ENCODE data around the gene FAM107A.

FAM107A gene

GRCh38 chr3:58551636-58552180, 25.5 kb downstream of the FAM107A start:
- Histone ChIP-seq H3K9me3 (ENCODE audit: control insufficient read depth, low read depth, low read length) (no peaks in the 10 kb centered on the region), H3K27me3 (ENCODE audit: control insufficient read depth, insufficient read depth, low read length) (no peaks in the 10 kb centered on the region), H3K9ac (ENCODE audit: low read length) (no peak overlapping the region), H3K27ac (ENCODE audit: low read length) (no peak overlapping the region), H3K36me3 (ENCODE audit: control insufficient read depth, low read depth, low read length) (no peaks in the 10 kb centered on the region), H3K4me3 (ENCODE audit: low read length) (no peak overlapping the region), H3K4me1 (ENCODE audit: control insufficient read depth, low read depth, low read length) (no peaks in the 10 kb centered on the region)

- Histone ChIP-seq H3K27me3 (ENCODE audit: control insufficient read depth, insufficient read depth, low read length) (no peaks in the 10 kb centered on the region), H3K9me3 (ENCODE audit: control insufficient read depth, low read depth, low read length) (no peaks in the 10 kb centered on the region), H3K36me3 (ENCODE audit: control insufficient read depth, low read depth, low read length) (no peaks in the 10 kb centered on the region), H3K4me3 (ENCODE audit: low read length) (no peak overlapping the region), H3K4me1 (ENCODE audit: control insufficient read depth, low read depth, low read length) (no peaks in the 10 kb centered on the region), H3K27ac (ENCODE audit: low read length) (no peak overlapping the region), H3K9ac (ENCODE audit: low read length) (no peak overlapping the region)
Measured at GRCh38 chr3:58544541-58544940, 32.6 kb downstream of the FAM107A start.

- Histone ChIP-seq H3K36me3 (ENCODE audit: control insufficient read depth, low read depth, low read length) (no peaks in the 10 kb centered on the region), H3K4me1 (ENCODE audit: control insufficient read depth, low read depth, low read length) (no peaks in the 10 kb centered on the region), H3K9me3 (ENCODE audit: control insufficient read depth, low read depth, low read length) (no peaks in the 10 kb centered on the region), H3K4me3 (ENCODE audit: low read length) (no peak overlapping the region), H3K9ac (ENCODE audit: low read length) (no peak overlapping the region), H3K27ac (ENCODE audit: low read length) (no peak overlapping the region), H3K27me3 (ENCODE audit: control insufficient read depth, insufficient read depth, low read length) (no peaks in the 10 kb centered on the region)
Measured at GRCh38 chr3:58540176-58540858, 36.9 kb downstream of the FAM107A start.

- Histone ChIP-seq H3K9me3 (ENCODE audit: control insufficient read depth, low read depth, low read length) (no peaks in the 10 kb centered on the region), H3K27me3 (ENCODE audit: control insufficient read depth, insufficient read depth, low read length) (no peaks in the 10 kb centered on the region), H3K4me1 (ENCODE audit: control insufficient read depth, low read depth, low read length) (no peaks in the 10 kb centered on the region), H3K9ac (ENCODE audit: low read length) (no peak overlapping the region), H3K36me3 (ENCODE audit: control insufficient read depth, low read depth, low read length) (no peaks in the 10 kb centered on the region), H3K27ac (ENCODE audit: low read length) (no peak overlapping the region), H3K4me3 (ENCODE audit: low read length) (no peak overlapping the region)
Measured at GRCh38 chr3:58539626-58540025, 37.6 kb downstream of the FAM107A start.

GRCh38 chr3:58537412-58538301, 39.5 kb downstream of the FAM107A start:
- H3K27ac ChIP-seq (ENCODE audit: low read length): no peak overlapping the region
- no peak overlapping the region for H3K9ac ChIP-seq (ENCODE audit: low read length)
- H3K9me3 ChIP-seq (ENCODE audit: control insufficient read depth, low read depth, low read length): no peaks in the 10 kb centered on the region
- no peaks in the 10 kb centered on the region for H3K27me3 ChIP-seq (ENCODE audit: control insufficient read depth, insufficient read depth, low read length)
- no peaks in the 10 kb centered on the region for H3K36me3 ChIP-seq (ENCODE audit: control insufficient read depth, low read depth, low read length)
- no peak overlapping the region for H3K4me3 ChIP-seq (ENCODE audit: low read length)
- peaks cover 5% of the 10 kb centered on the region for H3K4me1 ChIP-seq (ENCODE audit: control insufficient read depth, low read depth, low read length)

- no peaks in the 10 kb centered on the region for H3K9me3 ChIP-seq (ENCODE audit: control insufficient read depth, low read depth, low read length)
- H3K4me3 ChIP-seq (ENCODE audit: low read length): no peak within 1 kb of the TSS
- H3K4me1 ChIP-seq (ENCODE audit: control insufficient read depth, low read depth, low read length): peaks cover 5% of the 10 kb centered on the region
- no peak within 1 kb of the TSS for H3K27ac ChIP-seq (ENCODE audit: low read length)
- no peaks in the 10 kb centered on the region for H3K36me3 ChIP-seq (ENCODE audit: control insufficient read depth, low read depth, low read length)
- H3K27me3 ChIP-seq (ENCODE audit: control insufficient read depth, insufficient read depth, low read length): no peaks in the 10 kb centered on the region
- no peak within 1 kb of the TSS for H3K9ac ChIP-seq (ENCODE audit: low read length)
Measured at GRCh38 chr3:58536501-58537411, 40.4 kb downstream of the FAM107A start, which contains the start of gene ACOX2. ACOX2 (minus strand) TSS chr3:58537190; CDS start chr3:58535106, 2,084 bp downstream.

GRCh38 chr3:58535531-58536500, 41.4 kb downstream of the FAM107A start:
- H3K9me3 ChIP-seq (ENCODE audit: control insufficient read depth, low read depth, low read length): no peaks in the 10 kb centered on the region
- H3K27ac ChIP-seq (ENCODE audit: low read length): no peak overlapping the region
- H3K27me3 ChIP-seq (ENCODE audit: control insufficient read depth, insufficient read depth, low read length): no peaks in the 10 kb centered on the region
- H3K36me3 ChIP-seq (ENCODE audit: control insufficient read depth, low read depth, low read length): no peaks in the 10 kb centered on the region
- H3K4me3 ChIP-seq (ENCODE audit: low read length): no peak overlapping the region
- H3K4me1 ChIP-seq (ENCODE audit: control insufficient read depth, low read depth, low read length): peaks cover 5% of the 10 kb centered on the region
- no peak overlapping the region for H3K9ac ChIP-seq (ENCODE audit: low read length)

GRCh38 chr3:58534592-58535494, 42.3 kb downstream of the FAM107A start:
- no peak overlapping the region for H3K4me3 ChIP-seq (ENCODE audit: low read length)
- H3K36me3 ChIP-seq (ENCODE audit: control insufficient read depth, low read depth, low read length): no peaks in the 10 kb centered on the region
- no peaks in the 10 kb centered on the region for H3K9me3 ChIP-seq (ENCODE audit: control insufficient read depth, low read depth, low read length)
- peaks cover 5% of the 10 kb centered on the region for H3K4me1 ChIP-seq (ENCODE audit: control insufficient read depth, low read depth, low read length)
- no peaks in the 10 kb centered on the region for H3K27me3 ChIP-seq (ENCODE audit: control insufficient read depth, insufficient read depth, low read length)
- H3K27ac ChIP-seq (ENCODE audit: low read length): no peak overlapping the region
- H3K9ac ChIP-seq (ENCODE audit: low read length): no peak overlapping the region

- no peak overlapping the region for H3K4me3 ChIP-seq (ENCODE audit: low read length)
- no peak overlapping the region for H3K27ac ChIP-seq (ENCODE audit: low read length)
- H3K9me3 ChIP-seq (ENCODE audit: control insufficient read depth, low read depth, low read length): no peaks in the 10 kb centered on the region
- no peaks in the 10 kb centered on the region for H3K27me3 ChIP-seq (ENCODE audit: control insufficient read depth, insufficient read depth, low read length)
- peaks cover 5% of the 10 kb centered on the region for H3K4me1 ChIP-seq (ENCODE audit: control insufficient read depth, low read depth, low read length)
- H3K9ac ChIP-seq (ENCODE audit: low read length): no peak overlapping the region
- no peaks in the 10 kb centered on the region for H3K36me3 ChIP-seq (ENCODE audit: control insufficient read depth, low read depth, low read length)
Measured at GRCh38 chr3:58532794-58533220, 44.4 kb downstream of the FAM107A start.

All from iPS-18a (cell line).